ENCODE results near the gene PGAM5.

Gene PGAM5

GRCh38 chr12:132719141-132719953, 8.7 kb downstream of the PGAM5 start:
- in situ Hi-C loops (cut with MboI; ENCODE audit: low sequenced_read_pairs): no loop called here

DNA sequence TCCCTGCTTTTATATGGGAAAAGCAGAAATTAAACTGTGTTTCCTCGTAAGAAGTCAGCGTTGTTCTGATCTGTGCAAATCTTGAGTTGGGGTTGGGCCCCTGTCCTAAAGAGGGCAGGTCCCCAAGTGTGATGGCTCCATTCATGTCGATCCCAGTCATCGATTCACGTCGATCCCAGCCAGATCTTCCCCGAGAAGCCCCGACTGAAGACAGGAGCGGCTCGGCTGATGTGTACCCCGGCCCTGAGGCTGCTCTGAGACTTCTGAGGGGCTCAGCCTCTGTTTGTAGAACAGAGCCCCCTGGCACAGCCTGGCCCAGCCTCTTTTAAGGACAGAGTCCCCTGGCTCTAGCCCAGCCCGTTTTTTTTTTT, 9.3 kb downstream of the PGAM5 start:
- in situ Hi-C loops (cut with MboI; ENCODE audit: low sequenced_read_pairs): no loop called here

DNA sequence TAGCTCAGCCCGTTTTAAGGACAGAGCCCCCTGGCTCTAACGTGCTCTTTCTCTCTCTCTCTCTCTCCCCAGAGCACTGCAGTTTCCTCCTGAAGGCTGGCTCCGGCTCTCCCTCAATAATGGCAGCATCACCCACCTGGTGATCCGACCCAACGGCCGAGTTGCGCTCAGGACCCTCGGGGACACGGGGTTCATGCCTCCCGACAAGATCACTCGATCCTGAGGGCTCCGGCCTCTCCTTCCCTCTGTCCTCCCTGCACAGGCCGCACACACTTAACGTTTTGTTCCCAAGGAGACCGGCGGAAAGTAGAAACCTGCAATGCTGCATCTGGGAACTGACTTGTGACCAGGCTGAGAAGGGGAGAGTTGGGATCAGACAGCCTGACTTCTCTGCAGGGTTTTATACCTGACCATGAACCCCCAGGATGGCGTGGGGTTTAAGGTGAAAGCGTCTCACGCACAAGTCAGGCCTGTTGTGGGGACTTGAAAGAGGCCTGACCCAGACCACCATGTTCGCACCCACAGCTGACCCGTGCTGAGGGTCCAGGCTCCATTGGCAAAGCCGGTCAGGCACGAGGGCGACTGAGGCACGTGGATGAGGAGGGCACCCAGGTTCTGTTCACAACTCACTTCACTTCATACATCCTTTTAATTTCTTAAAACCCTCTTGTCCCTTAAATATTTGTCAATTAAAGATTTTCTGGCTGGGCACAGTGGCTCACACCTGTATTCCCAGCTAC, 10.1 kb downstream of the PGAM5 start:
- in situ Hi-C loops (cut with MboI; ENCODE audit: low sequenced_read_pairs): no loop called here

GRCh38 chr12:132723015-132723763, 12.5 kb downstream of the PGAM5 start:
- in situ Hi-C loops (cut with MboI; ENCODE audit: low sequenced_read_pairs): no loop called here

DNA sequence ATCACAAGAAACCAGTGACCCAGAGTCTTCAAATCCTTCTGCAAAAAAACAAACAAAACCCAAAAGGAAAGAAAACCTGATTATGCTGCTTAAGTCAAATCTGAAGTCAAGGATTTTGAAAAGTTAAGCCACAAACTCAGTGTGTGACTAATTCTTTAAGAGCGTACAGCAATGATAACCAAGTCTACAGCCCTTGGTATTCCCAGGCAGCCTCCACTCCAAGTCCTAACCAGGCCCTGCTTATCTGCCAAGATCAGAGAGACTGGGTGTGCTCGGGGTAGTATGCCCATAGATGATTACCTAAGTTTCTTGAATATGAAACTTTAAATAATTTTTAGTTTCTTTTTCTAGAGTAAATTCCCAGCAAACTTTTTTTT, 13.1 kb downstream of the PGAM5 start:
- in situ Hi-C loops (cut with MboI; ENCODE audit: low sequenced_read_pairs): no loop called here

GRCh38 chr12:132724506-132725241, 14.0 kb downstream of the PGAM5 start:
- in situ Hi-C loops (cut with MboI; ENCODE audit: low sequenced_read_pairs): no loop called here

- in situ Hi-C loops (cut with MboI; ENCODE audit: low sequenced_read_pairs): no loop called here
Measured at GRCh38 chr12:132726386-132726785, 15.7 kb downstream of the PGAM5 start.

GRCh38 chr12:132727091-132727794, 16.6 kb downstream of the PGAM5 start:
- in situ Hi-C loops (cut with MboI; ENCODE audit: low sequenced_read_pairs): no loop called here

DNA sequence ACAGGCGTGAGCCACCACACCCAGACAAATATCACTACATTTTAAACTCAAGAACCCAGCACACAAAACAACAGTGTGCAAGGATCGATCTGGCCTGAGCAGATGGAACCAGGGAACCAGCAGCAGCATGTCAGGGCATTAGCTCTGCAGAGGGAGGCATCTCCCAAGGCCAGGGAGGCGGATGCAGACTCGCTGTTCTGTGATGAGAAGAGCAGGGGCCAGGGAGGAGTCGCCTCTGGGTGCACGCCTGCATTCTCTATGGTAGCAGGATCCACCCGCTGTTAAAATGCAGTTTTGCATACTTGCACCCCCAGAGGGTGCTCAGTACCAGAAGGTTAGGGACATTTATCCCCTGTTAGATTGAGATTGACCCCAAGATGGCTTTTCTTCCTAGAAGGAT, 17.9 kb downstream of the PGAM5 start:
- in situ Hi-C loops (cut with MboI; ENCODE audit: low sequenced_read_pairs): no loop called here

DNA sequence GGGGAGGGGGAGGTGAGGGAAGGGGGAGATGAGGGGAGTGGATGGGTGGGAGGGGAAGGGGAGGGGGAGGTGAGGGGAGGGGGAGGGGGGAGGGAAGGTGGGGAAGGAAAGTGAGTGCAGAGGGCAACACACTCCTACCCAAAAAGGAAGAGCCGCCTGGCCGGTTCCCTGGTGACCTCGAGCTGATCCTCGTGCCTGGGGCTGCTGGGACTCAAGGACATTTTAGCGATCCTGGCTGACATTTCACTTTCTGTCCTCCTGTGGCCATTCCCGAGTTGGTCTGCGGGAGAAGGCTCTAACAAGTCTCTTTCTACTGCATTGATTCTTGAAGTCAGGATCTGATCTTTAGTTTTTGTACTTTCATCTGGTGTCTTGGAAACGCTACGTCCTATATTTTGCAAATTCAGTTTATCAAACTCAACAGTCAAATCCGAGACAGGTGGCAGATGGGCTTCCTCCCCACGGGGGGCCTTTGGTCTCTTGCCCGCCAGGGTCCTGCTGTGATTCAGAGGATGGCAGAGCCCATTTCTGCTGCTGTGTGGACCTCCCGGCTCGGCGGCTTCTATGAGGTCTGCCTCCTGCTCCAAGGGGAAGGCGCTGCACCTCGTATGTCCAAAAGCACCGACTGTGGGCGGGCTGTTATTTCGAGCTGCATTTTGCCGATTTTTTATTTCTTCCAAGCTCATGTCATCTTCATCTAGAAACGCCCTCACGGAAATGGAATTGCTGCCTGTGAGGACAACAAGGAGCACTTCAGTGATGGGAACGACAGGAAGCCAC, 19.1 kb downstream of the PGAM5 start:
- in situ Hi-C loops (cut with MboI; ENCODE audit: low sequenced_read_pairs): no loop called here

DNA sequence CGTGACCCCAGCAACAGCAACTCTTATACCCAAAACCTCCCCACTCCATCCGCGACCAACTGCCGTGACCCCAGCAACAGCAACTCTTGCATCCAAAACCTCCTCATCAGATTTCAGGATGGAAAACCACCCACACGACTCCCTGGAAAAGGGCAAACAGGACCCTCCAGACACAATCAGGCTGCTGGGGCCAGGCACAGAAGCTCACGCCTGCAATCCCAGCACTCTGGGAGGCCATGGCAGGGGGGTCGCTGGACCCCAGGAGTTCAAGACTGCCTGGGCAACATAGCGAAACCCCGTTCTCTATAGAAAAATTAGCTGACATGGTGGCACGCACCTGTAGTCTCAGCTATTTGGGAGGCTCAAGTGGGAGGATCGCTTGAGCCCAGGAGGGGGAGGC, 19.7 kb downstream of the PGAM5 start:
- in situ Hi-C loops (cut with MboI; ENCODE audit: low sequenced_read_pairs): no loop called here

DNA sequence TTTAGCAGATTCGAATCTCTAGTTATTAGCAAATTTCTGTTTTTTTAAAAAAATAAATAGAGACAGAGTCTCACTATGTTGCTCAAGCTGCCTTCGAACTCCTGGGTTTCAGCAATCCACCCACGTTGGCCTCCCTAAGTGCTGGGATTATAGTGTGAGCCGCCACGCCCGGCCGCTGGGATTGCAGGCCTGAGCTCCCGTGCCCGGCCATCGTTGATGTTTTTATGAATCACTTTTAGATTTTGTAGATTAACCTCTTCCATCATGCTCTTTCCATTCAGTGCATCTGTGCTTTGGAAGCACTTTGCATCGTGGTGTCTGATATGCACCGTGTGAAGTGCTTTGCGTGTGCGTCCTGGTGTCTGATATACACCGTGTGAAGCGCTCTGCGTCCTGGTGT, 20.9 kb downstream of the PGAM5 start:
- in situ Hi-C loops (cut with MboI; ENCODE audit: low sequenced_read_pairs): no loop called here

- in situ Hi-C loops (cut with MboI; ENCODE audit: low sequenced_read_pairs): no loop called here
Measured at GRCh38 chr12:132734206-132734605, 23.6 kb downstream of the PGAM5 start.

DNA sequence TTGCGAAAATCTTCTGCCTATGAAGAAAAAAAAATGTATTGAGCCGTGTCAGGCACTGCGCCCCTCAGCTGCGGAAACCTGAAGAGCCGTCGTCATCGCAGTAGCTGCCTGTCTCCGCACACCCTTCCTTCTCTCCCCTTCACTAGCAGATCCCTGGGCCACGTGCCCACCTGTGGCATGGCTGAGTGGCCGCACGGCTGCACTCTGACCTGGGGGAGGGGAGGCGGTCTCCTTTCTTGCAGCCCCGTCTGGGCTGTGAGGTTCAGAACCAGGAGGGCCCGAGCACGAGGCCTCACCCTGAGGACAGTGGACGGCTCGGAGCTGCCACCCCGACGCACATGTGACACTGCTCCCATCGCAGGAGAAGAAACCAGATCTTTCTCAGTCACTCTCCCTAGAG, 24.9 kb downstream of the PGAM5 start:
- in situ Hi-C loops (cut with MboI; ENCODE audit: low sequenced_read_pairs): no loop called here

DNA sequence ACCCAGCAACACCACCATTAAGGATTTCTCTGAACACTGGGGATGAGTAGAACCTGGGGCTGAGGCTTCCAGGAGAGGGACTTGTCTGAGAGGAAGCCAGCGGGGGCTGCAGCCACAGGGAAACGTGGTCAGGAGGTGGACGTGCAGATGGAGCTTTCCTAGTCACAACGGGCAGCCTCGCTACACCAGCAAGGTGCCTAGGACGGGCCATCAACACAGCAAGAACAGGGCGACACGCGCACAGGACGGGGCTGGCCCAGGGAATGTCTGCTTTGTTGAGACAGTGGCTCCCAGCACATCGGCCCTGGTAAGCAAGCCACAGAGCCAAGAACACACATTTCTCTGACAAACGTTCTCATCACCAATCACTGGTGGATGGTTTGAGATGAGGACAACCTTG, 25.7 kb downstream of the PGAM5 start:
- in situ Hi-C loops (cut with MboI; ENCODE audit: low sequenced_read_pairs): no loop called here

DNA sequence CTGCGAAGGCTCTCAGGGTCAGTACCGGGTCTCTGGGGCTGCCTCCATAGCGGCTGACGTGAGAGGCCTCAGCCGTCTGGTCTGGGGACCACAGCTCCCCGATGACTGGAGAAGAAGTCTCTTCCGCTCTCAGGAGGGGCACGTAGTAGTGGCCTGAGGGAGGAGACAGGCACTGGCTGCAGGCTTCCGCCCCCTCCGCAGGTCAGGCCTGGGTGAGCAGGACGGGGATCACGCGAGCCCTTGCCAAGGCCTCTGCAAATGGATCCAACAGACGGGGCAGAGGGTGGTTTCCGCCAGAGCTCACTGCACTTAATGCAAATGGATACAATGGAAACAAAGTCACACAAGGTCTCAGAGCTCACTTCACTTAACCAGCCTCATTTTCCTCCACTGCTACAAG, 26.3 kb downstream of the PGAM5 start:
- in situ Hi-C loops (cut with MboI; ENCODE audit: low sequenced_read_pairs): no loop called here

DNA sequence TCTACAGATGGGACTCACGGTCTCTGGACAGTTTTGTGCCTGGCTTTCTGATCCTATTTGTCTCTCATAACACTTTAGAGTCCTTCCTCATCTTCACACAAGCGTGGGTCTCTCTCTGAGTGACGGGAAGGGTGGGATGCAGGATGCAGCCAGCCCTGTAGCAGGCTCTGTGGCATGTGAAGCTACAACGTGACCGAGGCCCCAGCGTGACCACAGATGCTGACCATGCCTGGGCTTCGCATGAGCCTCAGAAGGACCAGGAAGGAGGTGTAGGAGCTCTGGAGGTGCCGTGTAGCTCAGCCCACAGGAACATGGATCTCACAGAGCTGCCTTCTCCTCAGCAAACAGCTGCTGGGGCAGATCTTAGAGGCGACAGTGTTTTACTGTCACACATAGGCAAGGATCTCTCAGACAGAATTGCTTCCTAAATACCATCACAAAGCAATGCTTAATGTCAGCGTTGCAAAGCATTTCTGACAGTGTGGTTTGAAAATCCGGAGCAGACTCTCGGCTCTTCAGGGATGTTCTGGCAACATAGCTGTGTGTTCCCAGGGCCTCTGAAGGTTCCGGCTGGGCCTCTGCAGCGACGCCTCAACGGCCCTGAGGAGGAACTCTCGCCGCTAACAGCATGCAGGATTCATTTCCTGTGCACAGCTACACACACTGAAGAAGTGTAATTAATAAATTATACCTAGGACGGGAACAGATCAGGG, 29.1 kb downstream of the PGAM5 start:
- in situ Hi-C loops (cut with MboI; ENCODE audit: low sequenced_read_pairs): no loop called here

GRCh38 chr12:132740313-132740646, 29.6 kb downstream of the PGAM5 start:
- in situ Hi-C loops (cut with MboI; ENCODE audit: low sequenced_read_pairs): no loop called here

DNA sequence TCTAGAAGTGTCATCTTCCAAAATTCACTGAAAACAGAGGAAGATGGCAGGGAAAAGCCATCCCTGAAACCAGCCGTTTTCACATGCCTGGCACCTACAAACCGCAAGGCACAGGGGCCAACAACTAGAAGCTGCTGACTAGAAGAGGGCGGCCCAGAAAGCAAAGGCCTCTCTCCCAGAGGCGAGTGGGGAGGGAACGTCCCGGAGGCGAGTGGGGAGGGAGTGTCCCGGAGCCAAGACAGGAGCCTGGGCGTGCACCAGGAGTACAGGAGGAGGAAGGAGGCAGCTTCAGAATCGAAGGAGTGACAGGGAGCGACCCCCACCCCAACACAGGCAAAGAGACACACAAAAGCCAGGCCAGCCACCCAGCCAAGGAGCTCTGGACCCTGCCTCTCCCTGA, 30.0 kb downstream of the PGAM5 start:
- in situ Hi-C loops (cut with MboI; ENCODE audit: low sequenced_read_pairs): no loop called here
